A673 (cell line): ENCODE data around the gene EFNA3.
"Not testable (repeated sequence)": the region's sequence is repeated elsewhere in the genome, so short reads cannot be mapped to it uniquely, and the experiment has no call there.

Experiments
- EZH2 ChIP-seq: fragments of 200-600 bp; sonication (generic); IDR thresholded peaks from 2 replicates; pipeline ENCODE4 v1.6.1; 2017; ENCODE audit warnings: borderline replicate concordance, low read depth, mild to moderate bottlenecking, mixed read lengths, antibody characterized with exemption, low read length; ENCODE audit not compliant: poor library complexity, severe bottlenecking
- TF ChIP-seq, protein P1 (sequence below): fragments of 300-800, 200-600 bp; sonication (generic); conservative IDR thresholded peaks from 2 replicates; pipeline ENCODE4 v1.5.1; 2017; ENCODE audit warnings: low read depth, mild to moderate bottlenecking, antibody characterized with exemption, low read length, moderate library complexity, mixed read lengths

DNA sequence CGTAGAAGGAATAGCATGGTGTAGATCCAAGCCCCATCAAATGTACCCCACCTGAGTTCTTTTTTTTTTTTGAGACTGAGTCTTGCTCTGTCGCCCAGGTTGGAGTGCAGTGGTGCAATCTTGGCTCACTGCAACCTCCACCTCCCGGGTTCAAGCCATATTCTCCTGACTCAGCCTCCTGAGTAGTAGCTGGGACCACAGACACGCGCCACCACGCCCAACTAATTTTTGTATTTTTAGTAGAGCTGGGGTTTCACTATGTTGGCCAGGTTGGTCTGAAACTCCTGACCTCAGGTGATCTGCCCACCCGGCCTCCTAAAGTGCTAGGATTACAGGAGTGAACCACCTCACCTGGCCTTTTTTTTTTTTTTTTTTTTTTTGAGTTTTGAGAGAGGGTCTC lies 39.5 kb downstream of the EFNA3 start:
- TF ChIP-seq, protein P1, sequence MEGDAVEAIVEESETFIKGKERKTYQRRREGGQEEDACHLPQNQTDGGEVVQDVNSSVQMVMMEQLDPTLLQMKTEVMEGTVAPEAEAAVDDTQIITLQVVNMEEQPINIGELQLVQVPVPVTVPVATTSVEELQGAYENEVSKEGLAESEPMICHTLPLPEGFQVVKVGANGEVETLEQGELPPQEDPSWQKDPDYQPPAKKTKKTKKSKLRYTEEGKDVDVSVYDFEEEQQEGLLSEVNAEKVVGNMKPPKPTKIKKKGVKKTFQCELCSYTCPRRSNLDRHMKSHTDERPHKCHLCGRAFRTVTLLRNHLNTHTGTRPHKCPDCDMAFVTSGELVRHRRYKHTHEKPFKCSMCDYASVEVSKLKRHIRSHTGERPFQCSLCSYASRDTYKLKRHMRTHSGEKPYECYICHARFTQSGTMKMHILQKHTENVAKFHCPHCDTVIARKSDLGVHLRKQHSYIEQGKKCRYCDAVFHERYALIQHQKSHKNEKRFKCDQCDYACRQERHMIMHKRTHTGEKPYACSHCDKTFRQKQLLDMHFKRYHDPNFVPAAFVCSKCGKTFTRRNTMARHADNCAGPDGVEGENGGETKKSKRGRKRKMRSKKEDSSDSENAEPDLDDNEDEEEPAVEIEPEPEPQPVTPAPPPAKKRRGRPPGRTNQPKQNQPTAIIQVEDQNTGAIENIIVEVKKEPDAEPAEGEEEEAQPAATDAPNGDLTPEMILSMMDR = not testable (repeated sequence)
- not testable (repeated sequence) for TF ChIP-seq EZH2
